Activated CD4-positive, alpha-beta T cell treated with anti-CD3 and anti-CD28 coated beads, Interleukin-2, Interleukin-4, amounts not matched to agents 100 ng/mL and 50 ng/mL, durations not matched to agents 16 hours and 8 hours (primary cell): Measurements from ENCODE around the gene OR13A1.
"Not testable (repeated sequence)": the region's sequence is repeated elsewhere in the genome, so short reads cannot be mapped to it uniquely, and the experiment has no call there.

ENCODE experiments used
- DNase-seq: peaks from one replicate; pipeline ENCODE4 v3.0.0-alpha.2; 2020; ENCODE audit warnings: low spot score

Gene OR13A1

GRCh38 chr10:45315508-45315907, at the start of gene OR13A1:
OR13A1 (minus strand) TSS chr10:45315608; CDS start chr10:45304422, 11,186 bp downstream.
- DNase-seq: no peak

DNA sequence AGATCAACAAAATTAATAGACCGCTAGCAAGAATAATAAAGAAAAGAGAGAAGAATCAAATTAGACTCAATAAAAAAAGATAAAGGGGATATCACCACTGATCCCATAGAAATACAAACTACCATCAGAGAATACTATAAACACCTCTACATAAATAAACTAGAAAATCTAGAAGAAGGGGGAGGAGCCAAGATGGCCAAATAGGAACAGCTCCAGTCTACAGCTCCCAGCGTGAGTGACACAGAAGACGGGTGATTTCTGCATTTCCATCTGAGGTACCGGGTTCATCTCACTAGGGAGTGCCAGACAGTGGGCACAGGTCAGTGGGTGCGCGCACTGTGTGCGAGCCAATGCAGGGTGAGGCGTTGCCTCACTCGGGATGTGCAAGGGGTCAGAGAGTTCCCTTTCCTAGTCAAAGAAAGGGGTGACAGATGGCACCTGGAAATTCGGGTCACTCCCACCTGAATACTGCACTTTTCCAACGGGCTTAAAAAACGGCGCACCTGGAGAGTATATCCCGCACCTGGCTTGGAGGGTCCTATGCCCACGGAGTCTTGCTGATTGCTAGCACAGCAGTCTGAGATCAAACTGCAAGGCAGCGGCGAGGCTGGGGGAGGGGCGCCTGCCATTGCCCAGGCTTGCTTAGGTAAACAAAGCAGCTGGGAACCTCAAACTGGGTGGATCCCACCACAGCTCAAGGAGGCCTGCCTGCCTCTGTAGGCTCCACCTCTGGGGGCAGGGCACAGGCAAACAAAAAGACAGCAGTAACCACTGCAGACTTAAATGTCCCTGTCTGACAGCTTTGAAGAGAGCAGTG, 46.8 kb upstream of the OR13A1 start:
- not testable (repeated sequence) for DNase-seq

DNA sequence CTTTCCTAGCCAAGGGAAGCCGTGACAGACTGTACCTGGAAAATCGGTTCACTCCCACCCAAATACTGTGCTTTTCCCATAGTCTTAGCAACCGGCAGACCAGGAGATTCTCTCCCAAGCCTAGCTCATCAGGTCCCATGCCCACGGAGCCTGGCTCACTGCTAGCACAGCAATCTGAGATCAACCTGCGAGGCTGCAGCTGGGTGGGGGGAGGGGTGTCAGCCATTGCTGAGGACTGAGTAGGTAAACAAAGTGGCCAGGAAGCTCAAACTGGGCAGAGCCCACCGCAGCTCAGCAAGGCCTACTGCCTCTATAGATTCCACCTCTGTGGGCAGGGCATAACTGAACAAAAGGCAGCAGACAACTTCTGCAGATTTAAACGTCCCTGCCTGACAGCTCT, 43.6 kb upstream of the OR13A1 start:
- DNase-seq: not testable (repeated sequence)

DNA sequence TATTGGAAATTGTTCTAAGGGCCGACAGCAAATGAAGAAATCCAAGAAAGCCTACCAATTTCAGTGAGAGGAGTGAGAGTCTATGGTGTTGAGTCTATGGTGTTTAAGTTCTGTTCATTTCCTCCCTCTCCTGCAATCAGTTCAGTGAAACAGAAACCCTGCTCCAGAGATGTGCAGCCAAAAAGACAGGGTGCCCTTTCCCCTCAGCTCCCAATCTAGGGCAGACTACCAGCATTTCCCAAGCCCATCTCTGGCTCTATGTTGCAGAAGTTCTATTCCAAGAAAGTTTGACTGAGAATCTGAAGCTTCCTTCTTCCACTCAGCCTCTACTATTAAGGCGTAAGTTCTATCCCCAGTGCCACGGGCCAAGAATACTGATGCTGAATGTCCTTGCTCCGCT, 40.1 kb upstream of the OR13A1 start:
- DNase-seq: no peak

DNA sequence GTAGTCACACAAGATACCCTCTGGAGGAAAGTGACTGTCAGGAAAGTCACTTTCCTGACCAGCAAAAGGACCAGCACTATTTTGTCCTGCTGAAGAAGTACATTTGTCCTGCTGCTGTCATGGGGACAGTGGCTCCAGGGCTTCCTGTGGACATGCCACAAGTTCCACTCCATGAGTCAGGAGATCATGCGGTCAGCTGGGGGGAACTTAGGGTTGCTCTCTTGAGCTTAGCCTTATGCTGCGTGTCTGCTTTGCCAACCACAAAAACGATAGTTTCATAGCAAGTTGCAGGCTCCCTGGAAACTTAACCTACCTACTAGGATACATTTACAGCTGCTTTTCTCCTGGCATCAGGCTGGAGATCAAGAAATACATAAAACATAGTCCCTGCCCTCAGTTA, 38.9 kb upstream of the OR13A1 start:
- DNase-seq: no peak

DNA sequence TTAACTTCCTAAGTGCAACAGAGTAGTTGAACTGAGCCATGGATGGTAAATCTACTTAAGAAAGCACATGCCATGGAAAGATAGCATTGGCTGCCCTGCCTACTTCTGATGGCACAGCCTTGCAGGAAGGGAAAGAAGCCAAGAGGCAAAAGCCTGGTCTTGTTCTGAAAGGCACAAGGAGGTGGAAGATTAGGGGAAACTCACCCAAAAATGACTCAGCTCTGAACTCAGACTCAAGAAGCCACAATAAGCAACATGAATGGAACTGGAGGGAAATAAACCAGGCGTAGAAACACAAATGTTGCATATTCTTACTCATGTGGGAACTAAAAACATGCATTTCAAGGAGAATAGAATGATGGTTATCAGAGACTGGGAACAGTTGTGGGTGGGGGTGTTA, 37.8 kb upstream of the OR13A1 start:
- peak; percentile 35 for DNase-seq

GRCh38 chr10:45348196-45348765, 32.9 kb upstream of the OR13A1 start:
- not testable (repeated sequence) for DNase-seq

GRCh38 chr10:45347464-45347863, 32.1 kb upstream of the OR13A1 start:
- not testable (repeated sequence) for DNase-seq

DNA sequence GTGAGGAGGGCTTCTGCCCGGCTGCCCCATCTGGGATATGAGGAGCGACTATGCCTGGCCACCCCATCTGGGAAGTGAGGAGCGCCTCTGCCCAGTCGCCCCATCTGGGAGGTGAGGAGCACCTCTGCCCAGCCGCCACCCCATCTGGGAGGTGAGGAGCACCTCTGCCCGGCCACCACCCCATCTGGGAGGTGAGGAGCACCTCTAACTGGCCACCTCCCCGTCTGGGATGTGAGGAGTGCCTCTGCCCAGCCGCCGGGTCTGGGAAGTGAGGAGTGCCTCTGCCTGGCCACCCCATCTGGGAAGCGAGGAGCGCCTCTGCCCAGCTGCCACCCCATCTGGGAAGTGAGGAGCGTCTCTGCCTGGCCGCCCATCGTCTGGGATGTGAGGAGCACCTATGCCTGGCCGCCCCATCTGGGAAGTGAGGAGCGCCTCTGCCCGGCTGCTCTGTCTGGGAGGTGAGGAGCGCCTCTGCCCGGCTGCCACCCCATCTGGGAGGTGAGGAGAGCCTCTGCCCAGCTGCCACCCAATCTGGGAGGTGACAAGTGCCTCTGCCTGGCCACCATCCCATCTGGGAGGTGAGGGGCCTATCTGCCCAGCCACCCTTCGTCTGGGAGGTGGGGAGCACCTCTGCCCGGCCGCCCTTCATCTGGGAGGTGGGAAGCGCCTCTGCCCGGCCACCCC, 31.4 kb upstream of the OR13A1 start:
- not testable (repeated sequence) for DNase-seq

DNA sequence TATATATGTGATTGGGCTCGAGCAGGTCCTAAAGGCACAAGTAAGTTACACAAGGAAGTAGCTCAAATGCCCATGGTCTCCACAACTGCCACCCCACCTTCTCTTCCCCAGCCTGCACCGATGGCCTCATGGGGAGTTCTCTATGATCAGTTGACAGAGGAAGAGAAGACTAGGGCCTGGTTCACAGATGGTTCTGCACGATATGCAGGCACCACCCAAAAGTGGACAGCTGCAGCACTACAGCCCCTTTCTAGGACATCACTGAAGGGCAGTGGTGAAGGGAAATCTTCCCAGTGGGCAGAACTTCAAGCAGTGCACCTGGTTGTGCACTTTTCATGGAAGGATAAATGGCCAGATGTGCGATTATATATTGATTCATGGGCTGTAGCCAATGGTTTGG, 25.0 kb upstream of the OR13A1 start:
- not testable (repeated sequence) for DNase-seq

GRCh38 chr10:45339894-45340293, 24.5 kb upstream of the OR13A1 start:
- no peak for DNase-seq

- DNase-seq: not testable (repeated sequence)
Observed at GRCh38 chr10:45331824-45332223, 16.4 kb upstream of the OR13A1 start.

- DNase-seq: not testable (repeated sequence)
Observed at GRCh38 chr10:45326864-45327263, 11.5 kb upstream of the OR13A1 start.

GRCh38 chr10:45325116-45325515, 9.7 kb upstream of the OR13A1 start:
- no peak for DNase-seq

GRCh38 chr10:45319702-45320101, 4.3 kb upstream of the OR13A1 start:
- no peak for DNase-seq

GRCh38 chr10:45313264-45313873, 2.0 kb downstream of the OR13A1 start:
- no peak for DNase-seq

GRCh38 chr10:45308707-45309106, 6.7 kb downstream of the OR13A1 start:
- DNase-seq: no peak

DNA sequence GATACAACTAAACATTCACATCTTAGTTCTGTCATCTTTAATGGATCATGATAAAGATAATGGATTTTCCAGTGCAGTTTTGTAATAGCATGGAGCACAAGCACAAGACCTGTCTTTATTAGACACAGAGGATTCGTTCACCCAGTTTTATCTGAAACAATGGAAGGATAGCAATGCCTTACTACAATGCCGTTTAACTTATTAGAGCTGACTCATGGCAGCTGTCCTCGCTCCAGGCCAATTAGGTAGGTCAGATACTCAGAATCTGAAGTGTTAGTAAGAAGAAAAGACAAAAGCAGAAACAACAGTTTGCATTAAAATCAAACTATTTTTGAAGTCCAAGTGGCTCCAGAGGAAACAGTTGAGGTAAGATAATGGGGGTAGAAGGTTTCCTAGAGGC, 12.8 kb downstream of the OR13A1 start:
- DNase-seq: no peak

GRCh38 chr10:45298341-45298955, 17.0 kb downstream of the OR13A1 start:
- not testable (repeated sequence) for DNase-seq

DNA sequence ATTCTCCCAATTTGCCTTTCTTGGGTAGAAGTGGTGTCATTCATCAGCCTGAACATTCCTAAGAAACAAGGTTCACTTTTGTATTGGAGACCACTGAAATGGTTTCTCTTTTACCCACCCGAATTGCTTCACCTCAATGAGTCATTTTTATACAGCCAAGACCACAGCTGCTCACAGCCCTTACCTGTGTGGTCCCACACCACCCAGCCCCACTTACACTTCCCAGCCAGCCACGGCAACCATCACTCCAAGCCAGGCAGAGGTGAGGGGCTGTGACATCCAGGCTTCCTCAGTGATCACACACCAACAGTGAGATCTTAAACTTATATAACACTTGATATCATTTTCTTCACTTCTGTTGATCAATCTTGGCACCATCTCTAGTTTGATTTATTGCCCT, 20.7 kb downstream of the OR13A1 start:
- DNase-seq: no peak

GRCh38 chr10:45286980-45287379, 28.4 kb downstream of the OR13A1 start:
- DNase-seq: no peak

GRCh38 chr10:45282061-45282460, 33.3 kb downstream of the OR13A1 start:
- no peak for DNase-seq
